ENCODE data around the gene FKBP2. TPM values are rescaled to one million over a fixed set of nuclear protein-coding genes. Genes with fewer than 3 reads are reported as not detected.

The FKBP2 gene
- total and polyA plus RNA-seq, 2 of the 13 experiments (the other 11 are each of a cell fraction or from before 2014, with no cell fraction given) = 30.1 to 53.3 TPM

DNA sequence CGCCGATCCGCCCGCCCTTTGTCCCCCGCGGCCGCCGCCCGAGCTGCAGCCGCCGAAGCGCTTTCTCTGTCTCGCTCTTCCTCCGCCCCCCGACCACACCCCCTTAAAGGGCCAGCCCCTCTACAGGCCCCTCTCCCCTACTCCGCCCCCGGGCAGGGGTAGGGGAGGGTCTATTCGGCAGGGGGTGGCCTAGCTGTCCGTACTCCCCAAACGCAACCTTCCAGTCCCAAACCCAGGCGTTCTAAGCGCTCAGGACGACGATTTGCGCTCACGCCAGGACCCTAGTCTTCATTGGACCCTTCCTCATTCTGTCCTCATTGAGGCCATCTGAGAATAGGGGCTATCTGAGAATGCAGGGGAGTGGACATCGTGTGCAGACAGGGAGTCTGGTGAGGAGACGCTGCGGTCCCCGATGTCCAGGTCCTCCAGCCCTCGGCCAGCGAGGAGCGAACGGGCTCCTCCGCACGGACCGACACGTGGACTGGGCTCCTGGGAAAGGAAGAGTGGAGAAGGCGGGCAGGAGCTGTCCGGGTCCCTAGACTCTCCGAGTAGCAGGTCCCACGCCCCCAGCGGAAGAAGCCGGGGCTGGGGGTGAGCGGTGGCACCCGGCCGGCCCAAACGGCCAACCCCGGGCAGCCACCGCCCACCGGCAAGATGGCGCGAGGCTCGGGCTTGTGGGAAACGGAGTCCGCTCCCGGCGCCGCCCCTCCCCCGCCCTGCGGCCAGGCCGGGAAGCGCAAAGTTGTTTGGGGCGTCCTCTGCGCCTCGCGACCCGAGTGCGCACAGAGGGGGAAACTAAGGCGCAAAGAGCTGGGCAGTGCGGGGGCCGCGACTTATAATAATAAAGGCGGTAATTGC is 6.2 kb downstream of the FKBP2 start, which contains the start of gene PPP1R14B (continued):
- TF ChIP-seq ZNF563 (CRISPR knock-in tag; IDR thresholded peaks at IDR 0.05) (no peak), JARID2 (CRISPR knock-in tag; IDR thresholded peaks at IDR 0.05; ENCODE audit: insufficient replicate concordance) (peak; percentile 81), SOX6 (IDR thresholded peaks at IDR 0.05) (no peak), SOX6 (CRISPR knock-in tag; IDR thresholded peaks at IDR 0.05) (no peak; the same call in 1 of the 2 replicates), SMARCE1 (IDR thresholded peaks at IDR 0.05; ENCODE audit: borderline replicate concordance) (no peak), ZSCAN20 (CRISPR knock-in tag; IDR thresholded peaks at IDR 0.05; ENCODE audit: borderline replicate concordance) (no peak), KDM5A (IDR thresholded peaks at IDR 0.05; ENCODE audit: borderline replicate concordance, low read length) (peak; percentile 41; the same call in 1 of the 2 replicates), NR3C1 (CRISPR knock-in tag; IDR thresholded peaks at IDR 0.05) (no peak), ZNF720 (CRISPR knock-in tag; IDR thresholded peaks at IDR 0.05) (no peak), HOXA9 (CRISPR knock-in tag; IDR thresholded peaks at IDR 0.05; ENCODE audit: borderline replicate concordance) (peak; percentile 48; the same call in 1 of the 2 replicates), ZNF44 (CRISPR knock-in tag; IDR thresholded peaks at IDR 0.05) (no peak), ZNF589 (CRISPR knock-in tag; conservative IDR thresholded peaks at IDR 0.05) (peak; percentile 62; the same call in 1 of the 2 replicates)
- TF ChIP-seq, protein P1, sequence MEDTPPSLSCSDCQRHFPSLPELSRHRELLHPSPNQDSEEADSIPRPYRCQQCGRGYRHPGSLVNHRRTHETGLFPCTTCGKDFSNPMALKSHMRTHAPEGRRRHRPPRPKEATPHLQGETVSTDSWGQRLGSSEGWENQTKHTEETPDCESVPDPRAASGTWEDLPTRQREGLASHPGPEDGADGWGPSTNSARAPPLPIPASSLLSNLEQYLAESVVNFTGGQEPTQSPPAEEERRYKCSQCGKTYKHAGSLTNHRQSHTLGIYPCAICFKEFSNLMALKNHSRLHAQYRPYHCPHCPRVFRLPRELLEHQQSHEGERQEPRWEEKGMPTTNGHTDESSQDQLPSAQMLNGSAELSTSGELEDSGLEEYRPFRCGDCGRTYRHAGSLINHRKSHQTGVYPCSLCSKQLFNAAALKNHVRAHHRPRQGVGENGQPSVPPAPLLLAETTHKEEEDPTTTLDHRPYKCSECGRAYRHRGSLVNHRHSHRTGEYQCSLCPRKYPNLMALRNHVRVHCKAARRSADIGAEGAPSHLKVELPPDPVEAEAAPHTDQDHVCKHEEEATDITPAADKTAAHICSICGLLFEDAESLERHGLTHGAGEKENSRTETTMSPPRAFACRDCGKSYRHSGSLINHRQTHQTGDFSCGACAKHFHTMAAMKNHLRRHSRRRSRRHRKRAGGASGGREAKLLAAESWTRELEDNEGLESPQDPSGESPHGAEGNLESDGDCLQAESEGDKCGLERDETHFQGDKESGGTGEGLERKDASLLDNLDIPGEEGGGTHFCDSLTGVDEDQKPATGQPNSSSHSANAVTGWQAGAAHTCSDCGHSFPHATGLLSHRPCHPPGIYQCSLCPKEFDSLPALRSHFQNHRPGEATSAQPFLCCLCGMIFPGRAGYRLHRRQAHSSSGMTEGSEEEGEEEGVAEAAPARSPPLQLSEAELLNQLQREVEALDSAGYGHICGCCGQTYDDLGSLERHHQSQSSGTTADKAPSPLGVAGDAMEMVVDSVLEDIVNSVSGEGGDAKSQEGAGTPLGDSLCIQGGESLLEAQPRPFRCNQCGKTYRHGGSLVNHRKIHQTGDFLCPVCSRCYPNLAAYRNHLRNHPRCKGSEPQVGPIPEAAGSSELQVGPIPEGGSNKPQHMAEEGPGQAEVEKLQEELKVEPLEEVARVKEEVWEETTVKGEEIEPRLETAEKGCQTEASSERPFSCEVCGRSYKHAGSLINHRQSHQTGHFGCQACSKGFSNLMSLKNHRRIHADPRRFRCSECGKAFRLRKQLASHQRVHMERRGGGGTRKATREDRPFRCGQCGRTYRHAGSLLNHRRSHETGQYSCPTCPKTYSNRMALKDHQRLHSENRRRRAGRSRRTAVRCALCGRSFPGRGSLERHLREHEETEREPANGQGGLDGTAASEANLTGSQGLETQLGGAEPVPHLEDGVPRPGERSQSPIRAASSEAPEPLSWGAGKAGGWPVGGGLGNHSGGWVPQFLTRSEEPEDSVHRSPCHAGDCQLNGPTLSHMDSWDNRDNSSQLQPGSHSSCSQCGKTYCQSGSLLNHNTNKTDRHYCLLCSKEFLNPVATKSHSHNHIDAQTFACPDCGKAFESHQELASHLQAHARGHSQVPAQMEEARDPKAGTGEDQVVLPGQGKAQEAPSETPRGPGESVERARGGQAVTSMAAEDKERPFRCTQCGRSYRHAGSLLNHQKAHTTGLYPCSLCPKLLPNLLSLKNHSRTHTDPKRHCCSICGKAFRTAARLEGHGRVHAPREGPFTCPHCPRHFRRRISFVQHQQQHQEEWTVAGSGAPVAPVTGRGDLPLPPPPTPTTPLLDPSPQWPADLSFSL (CRISPR knock-in tag; IDR thresholded peaks at IDR 0.05) = no peak
- TF ChIP-seq, protein P2, sequence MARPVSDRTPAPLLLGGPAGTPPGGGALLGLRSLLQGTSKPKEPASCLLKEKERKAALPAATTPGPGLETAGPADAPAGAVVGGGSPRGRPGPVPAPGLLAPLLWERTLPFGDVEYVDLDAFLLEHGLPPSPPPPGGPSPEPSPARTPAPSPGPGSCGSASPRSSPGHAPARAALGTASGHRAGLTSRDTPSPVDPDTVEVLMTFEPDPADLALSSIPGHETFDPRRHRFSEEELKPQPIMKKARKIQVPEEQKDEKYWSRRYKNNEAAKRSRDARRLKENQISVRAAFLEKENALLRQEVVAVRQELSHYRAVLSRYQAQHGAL (CRISPR knock-in tag; IDR thresholded peaks at IDR 0.05; ENCODE audit: not compliant biosample characterization) = no peak

Measured in HepG2 (cell line).